H1 (cell line): ENCODE measurements around the gene HYAL1. TPM values are rescaled to one million over a fixed set of nuclear protein-coding genes. Genes with fewer than 3 reads are reported as not detected.

ENCODE experiments used
- ASH2L ChIP-seq: fragments of 200-600, 300-600 bp; sonication (generic); IDR thresholded peaks from one replicate; pipeline ENCODE4 v1.7.1; 2017; ENCODE audit warnings: low read length
- BRCA1 ChIP-seq: IDR thresholded peaks from 2 replicates; pipeline ENCODE4 v1.6.1; 2012; ENCODE audit warnings: low read depth, low read length, improper control_type of control experiment
- CHD7 ChIP-seq: fragments of 300-600 bp; sonication (generic); IDR thresholded peaks from 2 replicates; pipeline ENCODE4 v1.7.1; 2012; ENCODE audit warnings: low read length, moderate library complexity, mild to moderate bottlenecking, inconsistent platforms; ENCODE audit not compliant: insufficient replicate concordance
- E2F6 ChIP-seq: IDR thresholded peaks from 2 replicates; pipeline ENCODE4 v1.6.1; 2012; ENCODE audit warnings: inconsistent platforms
- RNF2 ChIP-seq: fragments of 200-900, 300-1000 bp; sonication (generic); IDR thresholded peaks from 2 replicates; pipeline ENCODE4 v1.7.1; 2016; ENCODE audit warnings: borderline replicate concordance, low read depth, mild to moderate bottlenecking, antibody characterized with exemption, low read length; ENCODE audit not compliant: poor library complexity, severe bottlenecking; ENCODE audit errors: missing control alignments
- SP4 ChIP-seq: IDR thresholded peaks from 2 replicates; pipeline ENCODE4 v1.6.1; 2012; ENCODE audit warnings: low read length, inconsistent platforms
- ZNF274 ChIP-seq: IDR thresholded peaks from 2 replicates; pipeline ENCODE4 v1.7.0; 2012; ENCODE audit warnings: low read length, borderline replicate concordance; ENCODE audit errors: extremely low read depth
- polyA plus RNA-seq, 7 experiments: library from polyadenylated mRNA; depleted of rRNA in 3 of 7; stranded (reverse) in 5 of 7; unstranded in 2 of 7; fragments of >200 nt in 5 of 7; fragments of 200-250 nt in 2 of 7; gene quantifications; 1 replicate in 5 of 7; 2 replicates in 1 of 7; 4 replicates in 1 of 7; pipeline versions ENCODE4 v1.2.1 to v1.2.3, GENCODE V29; 2011 to 2013; ENCODE audit warnings: missing spikeins in 2 of 7, mixed read lengths in 2 of 7
- total RNA-seq: library from RNA; stranded (reverse); fragmentation: NEBNext Ultra II Directional; extraction: Animal tissue kit (Norgen Biotek cat#: 25700); gene quantifications from 2 replicates; pipeline ENCODE4 v1.2.1, GENCODE V29; 2021

HYAL1 gene
- total and polyA plus RNA-seq, 2 of the 8 experiments (the other 6 are each of a cell fraction or from before 2014, with no cell fraction given) = 2.0 to 5.4 TPM

- TF ChIP-seq CHD7 (no peak), E2F6 (no peak), SP4 (no peak), ZNF274 (no peak), RNF2 (no peak), ASH2L (no peak), BRCA1 (no peak)
Measured at GRCh38 chr3:50270422-50271224, 32.8 kb downstream of the HYAL1 start (continued).
